IPS DF 4.7 (cell line): ENCODE measurements around the gene PHF14.

ENCODE experiments used
- DNase-seq: peaks from one replicate; pipeline ENCODE4 v3.0.0-alpha.2; 2013; ENCODE audit warnings: low spot score; ENCODE audit errors: extremely low read depth

The PHF14 gene

DNA sequence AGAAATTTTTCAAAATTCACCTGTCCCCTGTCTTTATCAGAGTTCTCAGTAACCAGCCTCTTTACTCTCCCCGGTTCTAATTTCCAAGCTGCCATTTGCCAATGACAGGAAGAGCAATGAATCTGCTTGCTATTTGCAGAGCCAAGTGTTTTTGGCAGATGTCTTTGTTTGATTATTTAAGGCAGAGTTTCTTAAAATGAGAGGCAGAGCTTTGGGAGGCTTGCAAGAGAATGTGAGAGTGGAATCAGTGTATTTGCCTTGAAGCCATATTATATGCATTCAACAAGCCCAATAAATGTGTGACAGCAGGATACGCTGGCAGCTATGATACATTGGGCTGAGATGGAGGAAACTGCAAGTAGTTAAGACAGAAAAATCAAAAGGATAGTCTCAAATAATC is 196.5 kb downstream of the PHF14 start:
- DNase-seq, result no peak

DNA sequence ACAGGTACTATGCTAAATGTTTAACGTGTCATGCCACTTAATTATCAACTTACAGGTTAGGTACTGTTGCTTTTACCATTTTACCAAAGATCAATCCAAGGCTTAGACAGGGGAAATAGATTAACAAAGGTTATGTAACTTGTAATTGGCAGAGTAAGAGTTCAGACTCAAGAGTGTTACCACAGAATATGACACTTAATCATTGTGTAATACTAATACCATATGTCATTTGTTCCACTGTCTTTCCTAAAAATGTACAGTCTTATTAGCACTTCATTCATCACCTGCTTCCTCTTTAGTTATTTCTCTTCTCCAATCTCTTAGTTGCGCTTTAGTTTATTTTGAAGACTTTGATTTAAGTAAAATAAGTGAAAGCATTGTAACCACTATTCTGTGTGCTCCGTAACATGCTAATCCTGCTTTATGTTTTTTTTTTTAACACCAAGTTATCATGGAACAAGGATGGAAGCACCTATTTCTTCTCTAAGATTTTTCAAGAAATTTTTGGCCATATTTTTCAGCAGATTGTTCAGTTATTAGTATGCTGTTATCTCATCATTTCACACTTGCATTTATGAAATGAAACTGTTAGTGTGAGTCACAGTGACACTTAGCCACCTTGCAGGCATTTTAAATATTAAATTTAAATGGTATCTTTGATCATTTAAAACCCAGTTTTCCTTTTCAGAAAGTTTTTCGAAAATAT is 197.3 kb downstream of the PHF14 start:
- no peak for DNase-seq

- DNase-seq, result no peak
Measured at GRCh38 chr7:11171569-11172192, 198.0 kb downstream of the PHF14 start.

- no peak for DNase-seq
Measured at GRCh38 chr7:11172835-11173234, 199.2 kb downstream of the PHF14 start.

GRCh38 chr7:11175371-11175770 is 201.7 kb downstream of the PHF14 start:
- no peak for DNase-seq

DNA sequence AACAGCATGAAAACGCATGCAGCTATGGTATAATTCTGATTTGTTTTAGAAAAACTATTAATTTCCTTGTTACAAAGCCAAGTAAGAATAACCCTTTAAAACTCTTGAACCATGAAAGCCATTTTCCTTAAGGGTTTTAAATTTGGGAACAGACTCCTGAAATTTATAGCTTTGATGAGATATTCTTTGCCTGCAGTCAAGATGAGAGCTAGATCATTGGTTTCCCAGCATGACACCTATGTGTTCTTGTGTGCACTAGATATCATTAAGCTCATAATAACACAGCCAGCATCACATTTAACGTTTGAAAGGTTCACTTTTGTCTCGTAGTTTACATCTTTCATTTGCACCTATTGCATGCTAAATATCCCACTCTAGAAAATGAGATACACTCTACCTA is 202.2 kb downstream of the PHF14 start:
- no peak for DNase-seq

DNA sequence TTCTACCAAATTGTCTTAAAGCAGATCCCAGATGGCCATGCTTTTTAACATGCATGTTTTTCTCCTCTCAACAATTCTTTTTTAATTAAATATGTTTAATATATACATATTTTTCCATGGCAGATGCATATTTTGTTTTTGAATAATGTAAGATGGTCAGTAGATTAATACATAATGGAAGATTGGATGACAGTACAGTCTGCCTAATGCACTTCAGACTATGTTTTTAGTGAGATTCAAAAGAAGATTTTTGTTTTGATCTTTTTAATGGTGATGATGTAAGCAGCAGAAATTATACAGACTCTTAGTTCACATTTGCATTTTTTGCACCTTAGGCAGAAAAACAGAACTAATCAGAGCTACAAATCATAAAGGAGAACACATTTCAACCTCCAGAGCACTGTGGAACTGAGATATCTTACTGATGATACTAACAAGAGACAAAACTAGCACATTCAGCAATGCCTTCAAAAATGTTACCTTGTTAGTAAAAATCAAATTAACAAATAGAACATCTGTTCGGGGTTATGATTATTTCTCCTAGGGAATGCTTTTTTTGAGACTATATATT is 203.4 kb downstream of the PHF14 start:
- no peak for DNase-seq

- DNase-seq, result no peak
Measured at GRCh38 chr7:11177793-11178192, 204.1 kb downstream of the PHF14 start.

DNA sequence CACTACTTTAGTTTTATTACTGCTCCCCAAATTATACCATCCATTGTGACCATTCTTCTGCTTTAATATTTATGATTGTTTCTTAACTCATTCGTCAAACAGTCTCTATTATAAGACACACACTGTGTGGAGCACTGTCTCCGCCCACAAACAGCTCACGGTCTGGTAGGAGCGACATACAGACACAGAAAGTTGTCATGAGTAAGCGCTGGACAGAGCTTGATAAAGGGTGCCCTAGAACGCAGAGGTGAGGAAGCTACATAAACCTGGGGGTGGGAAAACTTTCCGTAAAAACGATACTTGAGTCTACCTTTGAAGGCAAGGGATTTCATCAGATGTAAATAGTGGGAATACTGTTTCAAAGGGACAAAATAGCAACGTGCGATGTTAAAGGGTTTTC is 207.9 kb downstream of the PHF14 start:
- no peak for DNase-seq

GRCh38 chr7:11182736-11183135 is 209.1 kb downstream of the PHF14 start:
- DNase-seq, result no peak

DNA sequence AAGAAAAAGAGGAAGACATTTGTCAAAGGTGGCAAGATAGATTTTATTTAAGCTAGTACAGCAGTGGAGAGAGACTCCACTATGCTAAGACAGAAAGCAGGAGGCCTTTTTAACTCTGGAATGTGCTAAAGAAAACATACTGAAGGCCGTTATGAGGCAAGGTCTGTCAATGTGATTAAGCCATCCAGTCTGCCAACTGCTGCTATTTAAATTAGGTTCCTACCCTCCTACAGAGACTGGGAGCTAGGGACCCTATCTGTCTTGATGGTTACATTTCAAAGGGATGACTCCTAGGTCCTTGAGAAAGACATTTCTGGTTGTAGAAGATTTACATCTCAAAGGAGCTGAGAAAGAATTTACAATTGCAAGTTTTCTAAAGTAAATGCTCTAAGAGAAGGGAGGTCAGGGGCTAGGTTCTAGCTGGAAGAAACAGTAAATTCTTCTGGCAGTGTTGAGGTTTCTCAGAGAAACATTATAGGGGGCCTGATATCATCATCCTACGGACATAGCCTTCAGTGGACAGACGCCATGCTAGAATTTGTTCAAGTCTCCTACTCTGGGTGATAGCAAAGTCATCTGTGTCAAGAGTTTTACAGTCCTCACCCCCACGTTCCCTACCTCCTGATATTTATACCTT is 211.6 kb downstream of the PHF14 start:
- DNase-seq, result peak; percentile 66

GRCh38 chr7:11188529-11189310 is 215.0 kb downstream of the PHF14 start:
- no peak for DNase-seq

- DNase-seq, result no peak
Measured at GRCh38 chr7:11191081-11191480, 217.4 kb downstream of the PHF14 start.

DNA sequence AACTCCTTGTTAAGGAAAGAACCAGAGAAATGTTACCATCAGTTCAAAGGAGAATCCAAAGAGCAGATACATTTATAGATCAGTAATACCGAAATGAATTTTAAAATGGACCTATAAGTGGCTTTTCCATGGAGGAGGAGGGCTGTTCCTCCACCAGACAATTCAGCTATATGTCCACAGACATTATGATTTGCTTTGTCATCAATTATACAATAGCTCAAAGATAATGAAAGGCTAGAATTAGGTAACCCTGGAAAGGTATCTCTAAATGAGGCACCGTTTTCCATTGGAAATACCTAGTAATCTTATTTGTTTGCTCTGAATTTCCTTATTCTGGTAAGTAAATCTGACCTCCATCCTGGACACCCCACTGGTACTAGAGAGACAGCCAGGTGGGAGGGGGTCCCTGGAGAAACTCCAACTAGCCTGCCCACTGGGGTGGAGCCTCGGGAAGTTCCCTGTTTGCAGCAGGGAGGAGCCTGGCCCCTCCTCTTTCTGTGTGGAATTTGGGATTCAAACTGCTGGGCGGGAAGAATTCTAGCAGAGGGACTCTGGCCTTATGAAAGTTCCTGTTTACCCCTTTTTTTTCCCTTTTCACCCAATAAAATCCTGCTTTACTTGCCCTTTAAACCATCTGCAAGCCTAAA is 218.0 kb downstream of the PHF14 start:
- DNase-seq, result no peak

DNA sequence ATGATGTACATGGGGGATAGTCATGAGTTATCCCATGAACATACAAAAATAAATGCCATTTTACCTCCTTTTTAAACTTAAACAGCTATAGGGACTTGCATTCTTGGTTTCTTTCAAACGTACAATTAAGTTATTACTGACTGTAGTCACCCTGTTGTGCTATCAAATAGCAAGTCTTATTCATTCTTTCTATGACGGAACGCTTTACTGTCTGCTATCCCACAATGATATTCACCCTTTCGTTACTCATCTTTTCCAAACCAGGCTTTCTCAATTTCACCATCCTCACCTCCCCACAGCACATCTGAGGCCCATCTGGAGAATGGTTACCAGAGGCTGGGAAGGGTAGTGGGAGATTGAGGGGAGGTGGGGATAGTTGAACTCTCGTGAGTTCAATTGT is 218.8 kb downstream of the PHF14 start:
- DNase-seq, result no peak

DNA sequence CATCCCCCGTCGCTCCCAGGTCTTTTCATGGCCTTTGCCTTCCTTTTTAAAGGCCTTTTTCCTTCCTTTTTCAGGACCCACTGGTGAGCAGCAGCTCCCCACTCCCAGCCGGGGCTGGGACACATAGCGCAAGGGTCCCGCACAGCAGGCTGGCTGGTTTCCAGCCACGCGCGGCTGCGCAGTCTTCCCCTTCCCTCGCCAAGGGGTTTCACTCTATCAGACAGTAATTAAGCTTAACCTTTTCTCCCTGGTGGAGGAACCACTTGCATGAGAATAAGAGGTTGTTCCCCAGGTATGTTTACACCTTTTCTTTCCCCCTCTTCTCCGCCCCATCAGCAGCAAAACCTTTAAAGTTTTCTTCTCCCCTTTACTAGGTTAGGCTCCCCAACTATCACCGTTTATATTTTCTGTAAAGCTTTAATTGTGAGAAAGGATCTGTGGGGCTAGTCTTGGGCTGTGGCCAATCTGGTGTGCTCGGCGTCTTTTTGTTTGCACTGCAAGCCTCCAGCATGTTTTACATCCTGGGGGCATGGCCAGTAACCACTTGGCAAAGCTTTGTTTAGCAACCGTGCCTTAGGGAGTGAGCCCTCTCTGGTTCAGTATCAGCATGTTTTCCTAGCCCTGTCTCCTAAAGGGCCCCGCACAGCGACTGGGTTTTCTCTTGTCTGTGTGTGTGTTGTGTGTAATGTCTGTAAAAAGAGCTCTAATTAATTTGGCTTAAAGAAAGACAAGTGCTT is 219.6 kb downstream of the PHF14 start:
- DNase-seq, result no peak

- DNase-seq, result no peak
Measured at GRCh38 chr7:11193888-11194287, 220.2 kb downstream of the PHF14 start.

DNA sequence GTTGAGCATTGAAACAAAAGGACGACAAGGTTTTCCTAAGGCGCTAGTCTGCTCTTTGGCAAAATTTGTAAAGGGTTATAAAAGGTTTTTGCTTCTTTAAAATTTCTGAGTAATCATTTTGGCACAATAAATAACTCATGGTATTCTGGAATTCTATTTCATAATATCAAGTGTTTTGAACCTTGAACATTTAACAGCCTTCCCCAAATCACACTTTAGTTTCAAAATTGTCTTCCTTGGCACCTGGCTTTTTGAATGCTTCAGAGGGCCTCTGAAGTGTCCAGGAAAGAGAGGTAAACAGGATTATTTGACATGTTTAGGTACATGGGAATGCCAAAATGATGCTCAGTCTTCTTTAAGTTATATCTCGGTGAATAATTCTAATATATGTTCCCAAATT is 220.8 kb downstream of the PHF14 start:
- DNase-seq, result no peak

GRCh38 chr7:11195502-11195901 is 221.8 kb downstream of the PHF14 start:
- no peak for DNase-seq

GRCh38 chr7:11196143-11196542 is 222.5 kb downstream of the PHF14 start:
- no peak for DNase-seq

- no peak for DNase-seq
Measured at GRCh38 chr7:11203224-11203623, 229.6 kb downstream of the PHF14 start.
